Loucy (cell line): ENCODE results near the gene METTL13.

ENCODE experiments used
- H2AFZ ChIP-seq: fragments of 200-600 bp; sonication (generic); 2 replicates; pipeline ENCODE4 v1.6.0; 2016; ENCODE audit warnings: antibody characterized with exemption, mild to moderate bottlenecking, low read length, moderate library complexity
- H3F3A ChIP-seq: fragments of 200-600 bp; 2 replicates; pipeline ENCODE4 v1.6.0; 2016; ENCODE audit warnings: antibody characterized with exemption, low read depth, mild to moderate bottlenecking
- H3K27me3 ChIP-seq: fragments of 200-600 bp; sonication (generic); 2 replicates; pipeline ENCODE4 v1.6.1; 2014; ENCODE audit warnings: low read length, mild to moderate bottlenecking; ENCODE audit not compliant: insufficient read depth, poor library complexity, severe bottlenecking
- H3K36me3 ChIP-seq: fragments of 200-600 bp; sonication (generic); 2 replicates; pipeline ENCODE4 v1.6.1; 2016; ENCODE audit warnings: low read length; ENCODE audit not compliant: insufficient read depth
- H3K4me1 ChIP-seq: fragments of 200-600 bp; sonication (generic); 2 replicates; pipeline ENCODE4 v1.5.1; 2014; ENCODE audit warnings: low read length, mild to moderate bottlenecking; ENCODE audit not compliant: insufficient read depth, poor library complexity, severe bottlenecking
- H3K4me2 ChIP-seq: fragments of 200-600 bp; sonication (generic); 2 replicates; pipeline ENCODE4 v1.6.0; 2014; ENCODE audit warnings: antibody characterized with exemption, low read length, low read depth, mild to moderate bottlenecking; ENCODE audit not compliant: poor library complexity, severe bottlenecking
- H3K4me3 ChIP-seq: fragments of 200-600 bp; sonication (generic); 2 replicates; pipeline ENCODE4 v1.5.1; 2014; ENCODE audit warnings: low read length, mild to moderate bottlenecking, mixed read lengths; ENCODE audit not compliant: poor library complexity, severe bottlenecking
- H3K79me2 ChIP-seq: fragments of 200-600 bp; sonication (generic); 2 replicates; pipeline ENCODE4 v1.6.1; 2014; ENCODE audit warnings: low read length; ENCODE audit not compliant: insufficient read depth
- H3K9ac ChIP-seq: fragments of 200-600 bp; sonication (generic); 2 replicates; pipeline ENCODE4 v1.6.0; 2014; ENCODE audit warnings: mild to moderate bottlenecking, low read depth, low read length, moderate library complexity; ENCODE audit not compliant: poor library complexity, severe bottlenecking
- H3K9me2 ChIP-seq: fragments of 200-600 bp; sonication (generic); replicated peaks from 2 replicates; pipeline ENCODE4 v1.6.1; 2016; ENCODE audit warnings: low read depth, low read length, mixed read lengths
- H3K9me3 ChIP-seq: fragments of 200-600 bp; sonication (generic); 2 replicates; pipeline ENCODE4 v1.6.1; 2014; ENCODE audit warnings: mild to moderate bottlenecking, antibody characterized with exemption, low read length, low read depth; ENCODE audit not compliant: insufficient read depth
- H4K20me1 ChIP-seq: fragments of 200-600 bp; sonication (generic); 2 replicates; pipeline ENCODE4 v1.6.0; 2014; ENCODE audit warnings: antibody characterized with exemption, low read length, mild to moderate bottlenecking; ENCODE audit not compliant: insufficient read depth, poor library complexity, severe bottlenecking
- CTCF ChIP-seq: fragments of 200-600 bp; sonication (generic); conservative IDR thresholded peaks from 2 replicates; pipeline ENCODE4 v1.5.1; 2014; ENCODE audit warnings: mild to moderate bottlenecking, antibody characterized with exemption, low read length
- EZH2phosphoT487 ChIP-seq: fragments of 200-600 bp; IDR thresholded peaks from 2 replicates; pipeline ENCODE4 v1.6.1; 2018; ENCODE audit warnings: antibody characterized with exemption, mild to moderate bottlenecking, moderate library complexity, borderline replicate concordance

The METTL13 gene

GRCh38 chr1:171841050-171841910 lies 59.8 kb downstream of the METTL13 start, which contains the start of gene DNM3:
DNM3 (plus strand) TSS chr1:171841498; CDS start chr1:171841657, 159 bp downstream.
- no peaks in the 10 kb centered on the region for H3K9me3 ChIP-seq
- H3K27me3 ChIP-seq = peaks cover 12% of the 10 kb centered on the region
- TF ChIP-seq EZH2phosphoT487 (no peak), CTCF (no peak)
- H3K4me3 ChIP-seq = peak within 1 kb of the TSS; percentile 70
- H3K9ac ChIP-seq = no peak within 1 kb of the TSS
- H3K9me2 ChIP-seq = no peaks in the 10 kb centered on the region
- peak within 1 kb of the TSS; percentile 87 for H2AFZ ChIP-seq
- H3K4me1 ChIP-seq = peaks cover 7% of the 10 kb centered on the region
- no peaks in the 10 kb centered on the region for H3K36me3 ChIP-seq
- peak within 1 kb of the TSS; percentile 66 for H3K4me2 ChIP-seq
- H3F3A ChIP-seq = no peaks in the 10 kb centered on the region
- H4K20me1 ChIP-seq = no peaks in the 10 kb centered on the region
- H3K79me2 ChIP-seq = no peaks in the 10 kb centered on the region

GRCh38 chr1:171841931-171842761 lies 60.7 kb downstream of the METTL13 start:
- no peaks in the 10 kb centered on the region for H3K9me3 ChIP-seq
- H3K9ac ChIP-seq = no peak overlapping the region
- peaks cover 7% of the 10 kb centered on the region for H3K4me1 ChIP-seq
- H3K79me2 ChIP-seq = no peaks in the 10 kb centered on the region
- H3K36me3 ChIP-seq = no peaks in the 10 kb centered on the region
- no peak for TF ChIP-seq EZH2phosphoT487
- no peak for TF ChIP-seq CTCF
- H3K27me3 ChIP-seq = peaks cover 12% of the 10 kb centered on the region
- no peaks in the 10 kb centered on the region for H4K20me1 ChIP-seq
- no peaks in the 10 kb centered on the region for H3K9me2 ChIP-seq
- H2AFZ ChIP-seq = peak overlapping the region; percentile 87; the same call in 1 of the 2 replicates
- H3K4me2 ChIP-seq = peak overlapping the region; percentile 66
- no peaks in the 10 kb centered on the region for H3F3A ChIP-seq
- peak overlapping the region; percentile 70 for H3K4me3 ChIP-seq

GRCh38 chr1:171844381-171844780 lies 62.9 kb downstream of the METTL13 start:
- Histone ChIP-seq H3K9me3 (no peaks in the 10 kb centered on the region), H3K4me2 (no peak overlapping the region), H3F3A (no peaks in the 10 kb centered on the region), H2AFZ (no peak overlapping the region), H3K4me1 (peaks cover 7% of the 10 kb centered on the region), H3K9me2 (no peaks in the 10 kb centered on the region), H3K4me3 (no peak overlapping the region), H3K79me2 (no peaks in the 10 kb centered on the region), H3K9ac (no peak overlapping the region), H3K27me3 (peaks cover 12% of the 10 kb centered on the region), H3K36me3 (no peaks in the 10 kb centered on the region), H4K20me1 (no peaks in the 10 kb centered on the region)
- TF ChIP-seq EZH2phosphoT487 (no peak), CTCF (no peak)
